GM20000 (cell line): ENCODE results near the gene TK2.

Source experiments
- DNase-seq: peaks from one replicate; pipeline ENCODE4 v3.0.0; 2012; ENCODE audit warnings: low spot score
- CTCF ChIP-seq: IDR thresholded peaks from 2 replicates; pipeline ENCODE4 v1.5.1; 2012; ENCODE audit warnings: mild to moderate bottlenecking, control low read depth; ENCODE audit errors: extremely low read depth, missing control alignments

TK2 gene

GRCh38 chr16:66474750-66475199, 75.1 kb downstream of the TK2 start:
- no peak for TF ChIP-seq CTCF
- peak; percentile 85 for DNase-seq

- TF ChIP-seq CTCF: no peak
- no peak for DNase-seq
Measured at GRCh38 chr16:66473654-66474519, 76.0 kb downstream of the TK2 start.

- no peak for DNase-seq
- TF ChIP-seq CTCF: no peak
Measured at GRCh38 chr16:66473051-66473571, 76.8 kb downstream of the TK2 start.

- no peak for DNase-seq
- TF ChIP-seq CTCF: no peak
Measured at GRCh38 chr16:66471716-66472393, 78.1 kb downstream of the TK2 start.

GRCh38 chr16:66471264-66471663, 78.7 kb downstream of the TK2 start:
- no peak for DNase-seq
- TF ChIP-seq CTCF: no peak

GRCh38 chr16:66470556-66470955, 79.4 kb downstream of the TK2 start:
- no peak for TF ChIP-seq CTCF
- no peak for DNase-seq
